NCI-H446 (cell line): Measurements from ENCODE around the gene MUC5B.
"Not testable (repeated sequence)": the region's sequence is repeated elsewhere in the genome, so short reads cannot be mapped to it uniquely, and the experiment has no call there.

Experiments
- DNase-seq, 2 experiments: peaks; one replicate each; lab custom pipeline; 2025; lab: John Stamatoyannopoulos, UW

The MUC5B gene

DNA sequence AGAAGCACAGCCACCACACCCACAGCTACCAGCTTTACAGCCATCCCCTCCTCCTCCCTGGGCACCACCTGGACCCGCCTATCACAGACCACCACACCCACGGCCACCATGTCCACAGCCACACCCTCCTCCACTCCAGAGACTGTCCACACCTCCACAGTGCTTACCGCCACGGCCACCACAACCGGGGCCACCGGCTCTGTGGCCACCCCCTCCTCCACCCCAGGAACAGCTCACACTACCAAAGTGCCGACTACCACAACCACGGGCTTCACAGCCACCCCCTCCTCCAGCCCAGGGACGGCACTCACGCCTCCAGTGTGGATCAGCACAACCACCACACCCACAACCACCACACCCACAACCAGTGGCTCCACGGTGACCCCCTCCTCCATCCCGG is 27.5 kb downstream of the MUC5B start:
- DNase-seq: not testable (repeated sequence)

DNA sequence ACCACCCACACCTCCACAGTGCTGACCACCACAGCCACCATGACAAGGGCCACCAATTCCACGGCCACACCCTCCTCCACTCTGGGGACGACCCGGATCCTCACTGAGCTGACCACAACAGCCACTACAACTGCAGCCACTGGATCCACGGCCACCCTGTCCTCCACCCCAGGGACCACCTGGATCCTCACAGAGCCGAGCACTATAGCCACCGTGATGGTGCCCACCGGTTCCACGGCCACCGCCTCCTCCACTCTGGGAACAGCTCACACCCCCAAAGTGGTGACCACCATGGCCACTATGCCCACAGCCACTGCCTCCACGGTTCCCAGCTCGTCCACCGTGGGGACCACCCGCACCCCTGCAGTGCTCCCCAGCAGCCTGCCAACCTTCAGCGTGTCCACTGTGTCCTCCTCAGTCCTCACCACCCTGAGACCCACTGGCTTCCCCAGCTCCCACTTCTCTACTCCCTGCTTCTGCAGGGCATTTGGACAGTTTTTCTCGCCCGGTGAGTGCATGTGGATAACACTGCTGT is 28.4 kb downstream of the MUC5B start:
- DNase-seq: no peak

DNA sequence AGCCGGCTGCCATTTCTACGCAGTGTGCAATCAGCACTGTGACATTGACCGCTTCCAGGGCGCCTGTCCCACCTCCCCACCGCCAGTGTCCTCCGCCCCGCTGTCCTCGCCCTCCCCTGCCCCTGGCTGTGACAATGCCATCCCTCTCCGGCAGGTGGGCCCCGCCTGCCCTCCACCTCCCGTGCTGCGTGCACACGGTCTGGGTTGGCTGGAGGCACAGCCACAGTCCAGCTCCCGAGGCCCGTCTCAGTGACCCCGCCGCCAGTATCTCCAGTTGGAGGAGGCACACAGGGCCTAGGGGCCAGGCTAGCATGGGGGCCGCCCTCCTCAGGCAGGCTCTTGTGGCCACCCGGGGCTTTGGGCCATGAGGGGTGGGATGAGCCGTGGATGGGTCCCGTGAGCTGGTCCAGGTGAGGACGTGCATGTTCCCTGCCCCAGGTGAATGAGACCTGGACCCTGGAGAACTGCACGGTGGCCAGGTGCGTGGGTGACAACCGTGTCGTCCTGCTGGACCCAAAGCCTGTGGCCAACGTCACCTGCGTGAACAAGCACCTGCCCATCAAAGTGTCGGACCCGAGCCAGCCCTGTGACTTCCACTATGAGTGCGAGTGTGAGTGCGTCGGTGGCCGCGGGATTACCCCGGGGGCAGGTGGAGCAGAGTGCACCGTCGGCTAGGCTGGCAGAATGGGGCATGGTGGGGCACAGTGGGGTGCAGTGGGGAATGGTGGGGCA is 29.7 kb downstream of the MUC5B start:
- DNase-seq: no peak

DNA sequence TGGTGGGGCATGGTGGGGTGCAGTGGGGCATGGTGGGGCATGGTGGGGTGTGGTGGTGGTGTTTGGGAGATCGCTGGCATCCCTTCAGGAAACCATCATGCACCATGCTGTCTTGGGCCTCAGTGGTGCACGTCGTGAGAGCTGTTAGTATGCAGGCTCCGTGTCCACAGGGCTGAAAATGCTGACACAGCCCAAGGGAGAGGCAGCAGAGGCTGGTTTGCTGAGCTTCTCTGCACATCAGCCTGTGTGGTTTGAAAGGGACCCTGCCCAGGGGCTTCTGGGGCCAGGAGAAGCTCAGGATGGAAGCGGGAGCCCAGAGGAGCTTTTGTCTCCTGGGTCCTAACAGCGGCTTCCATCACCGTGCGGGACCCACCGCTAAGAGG is 30.2 kb downstream of the MUC5B start:
- DNase-seq: no peak

DNA sequence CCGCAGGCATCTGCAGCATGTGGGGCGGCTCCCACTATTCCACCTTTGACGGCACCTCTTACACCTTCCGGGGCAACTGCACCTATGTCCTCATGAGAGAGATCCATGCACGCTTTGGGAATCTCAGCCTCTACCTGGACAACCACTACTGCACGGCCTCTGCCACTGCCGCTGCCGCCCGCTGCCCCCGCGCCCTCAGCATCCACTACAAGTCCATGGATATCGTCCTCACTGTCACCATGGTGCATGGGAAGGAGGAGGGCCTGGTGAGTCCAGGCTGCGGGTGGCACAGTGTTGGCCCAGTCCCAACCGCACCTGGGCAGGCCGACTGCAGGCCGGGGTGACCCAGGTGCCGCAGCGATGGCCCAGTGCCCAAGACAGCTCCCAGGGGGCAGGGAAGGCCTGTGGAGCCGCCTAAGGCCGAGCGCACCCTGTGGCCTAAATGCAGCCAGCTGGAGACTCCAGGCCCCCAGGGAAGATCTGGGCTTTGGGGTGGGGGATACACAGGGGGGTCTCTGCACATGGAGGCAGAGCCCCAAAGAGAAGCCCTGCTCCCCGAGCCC is 31.3 kb downstream of the MUC5B start:
- DNase-seq: no peak

DNA sequence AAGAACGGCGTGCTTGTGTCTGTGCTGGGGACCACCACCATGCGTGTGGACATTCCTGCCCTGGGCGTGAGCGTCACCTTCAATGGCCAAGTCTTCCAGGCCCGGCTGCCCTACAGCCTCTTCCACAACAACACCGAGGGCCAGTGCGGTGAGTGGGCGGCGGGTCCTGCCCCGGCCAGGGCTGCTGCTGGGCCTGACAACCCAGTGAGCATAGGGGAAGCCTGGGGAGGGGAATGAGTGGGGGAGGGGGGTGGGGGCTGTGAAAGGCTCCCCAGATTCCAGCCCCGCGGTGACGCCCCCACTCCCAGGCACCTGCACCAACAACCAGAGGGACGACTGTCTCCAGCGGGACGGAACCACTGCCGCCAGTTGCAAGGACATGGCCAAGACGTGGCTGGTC is 31.9 kb downstream of the MUC5B start:
- no peak for DNase-seq

DNA sequence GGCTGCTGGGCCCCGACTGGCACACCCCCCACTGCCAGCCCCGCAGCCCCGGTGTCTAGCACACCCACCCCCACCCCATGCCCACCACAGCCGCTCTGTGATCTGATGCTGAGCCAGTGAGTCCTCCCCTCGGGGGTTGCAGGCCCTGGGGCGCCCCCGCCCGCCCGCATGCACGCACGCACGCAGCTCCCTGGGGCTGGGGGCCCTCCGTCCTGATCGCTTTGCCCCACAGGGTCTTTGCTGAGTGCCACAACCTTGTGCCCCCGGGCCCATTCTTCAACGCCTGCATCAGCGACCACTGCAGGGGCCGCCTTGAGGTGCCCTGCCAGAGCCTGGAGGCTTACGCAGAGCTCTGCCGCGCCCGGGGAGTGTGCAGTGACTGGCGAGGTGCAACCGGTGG is 32.3 kb downstream of the MUC5B start:
- no peak for DNase-seq

DNA sequence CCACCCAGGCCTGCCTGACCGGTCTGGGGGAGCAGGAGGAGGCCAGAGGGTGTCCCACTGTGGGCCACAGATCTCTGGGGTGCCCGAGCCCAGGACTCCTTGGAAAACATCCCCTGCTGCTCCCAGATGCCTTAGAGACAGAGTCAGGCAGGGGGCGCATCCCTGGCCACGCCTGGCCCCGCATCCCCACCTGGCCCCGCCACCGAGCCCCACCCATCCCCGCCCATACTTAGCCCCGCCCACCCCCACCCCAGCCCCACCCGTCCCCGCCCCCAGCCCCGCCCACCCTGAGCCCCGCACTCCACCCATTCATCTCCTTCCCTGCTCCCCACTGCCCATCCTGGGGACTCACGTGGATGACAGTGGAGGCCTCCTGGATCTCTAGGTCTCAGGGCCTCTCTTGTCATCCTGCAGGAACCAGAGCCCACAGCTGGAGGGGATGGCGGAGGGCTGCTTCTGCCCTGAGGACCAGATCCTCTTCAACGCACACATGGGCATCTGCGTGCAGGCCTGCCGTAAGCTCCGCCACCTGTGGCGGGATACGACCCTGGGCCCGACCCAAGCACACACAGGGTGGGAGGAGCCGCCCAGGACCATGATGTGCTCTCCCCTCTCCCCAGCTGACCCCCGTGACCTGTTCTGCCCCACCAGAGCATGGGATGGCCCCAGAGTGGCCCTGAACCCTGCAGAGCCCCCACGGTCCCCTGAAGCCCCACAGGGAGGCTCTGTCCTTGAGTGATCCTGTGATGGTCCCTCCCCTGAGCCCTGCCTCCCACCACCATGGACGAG is 33.6 kb downstream of the MUC5B start:
- no peak for DNase-seq

DNA sequence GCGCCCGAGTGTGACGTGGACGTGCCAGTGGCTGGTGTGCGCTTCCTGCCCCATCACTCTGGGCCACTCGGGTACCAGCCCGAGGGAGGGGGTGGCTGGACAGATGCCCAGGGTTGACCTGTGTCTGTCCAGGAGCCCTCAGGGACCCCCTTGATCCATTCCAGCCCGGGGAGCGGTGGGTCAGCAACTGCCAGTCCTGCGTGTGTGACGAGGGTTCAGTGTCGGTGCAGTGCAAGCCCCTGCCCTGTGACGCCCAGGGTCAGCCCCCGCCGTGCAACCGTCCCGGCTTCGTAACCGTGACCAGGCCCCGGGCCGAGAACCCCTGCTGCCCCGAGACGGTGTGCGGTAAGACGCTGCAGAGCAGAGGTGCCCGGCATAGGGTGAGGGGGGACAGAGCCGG is 34.5 kb downstream of the MUC5B start:
- no peak for DNase-seq

DNA sequence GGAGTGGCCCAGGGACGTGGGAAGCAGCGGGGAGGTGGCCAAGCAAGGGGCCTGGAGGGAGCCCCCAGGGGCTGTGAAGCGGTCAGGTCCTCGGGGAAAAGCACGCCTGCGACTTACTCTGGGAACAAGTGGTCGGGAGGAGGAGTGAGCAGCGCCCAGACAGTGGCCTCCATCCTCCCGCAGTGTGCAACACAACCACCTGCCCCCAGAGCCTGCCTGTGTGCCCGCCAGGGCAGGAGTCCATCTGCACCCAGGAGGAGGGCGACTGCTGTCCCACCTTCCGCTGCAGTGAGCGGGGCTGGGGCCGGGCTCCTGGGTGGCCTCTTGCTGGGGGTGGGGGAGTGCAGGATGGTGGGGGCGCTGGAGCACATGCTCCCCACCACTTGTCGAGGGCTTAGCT is 35.0 kb downstream of the MUC5B start:
- DNase-seq: no peak

DNA sequence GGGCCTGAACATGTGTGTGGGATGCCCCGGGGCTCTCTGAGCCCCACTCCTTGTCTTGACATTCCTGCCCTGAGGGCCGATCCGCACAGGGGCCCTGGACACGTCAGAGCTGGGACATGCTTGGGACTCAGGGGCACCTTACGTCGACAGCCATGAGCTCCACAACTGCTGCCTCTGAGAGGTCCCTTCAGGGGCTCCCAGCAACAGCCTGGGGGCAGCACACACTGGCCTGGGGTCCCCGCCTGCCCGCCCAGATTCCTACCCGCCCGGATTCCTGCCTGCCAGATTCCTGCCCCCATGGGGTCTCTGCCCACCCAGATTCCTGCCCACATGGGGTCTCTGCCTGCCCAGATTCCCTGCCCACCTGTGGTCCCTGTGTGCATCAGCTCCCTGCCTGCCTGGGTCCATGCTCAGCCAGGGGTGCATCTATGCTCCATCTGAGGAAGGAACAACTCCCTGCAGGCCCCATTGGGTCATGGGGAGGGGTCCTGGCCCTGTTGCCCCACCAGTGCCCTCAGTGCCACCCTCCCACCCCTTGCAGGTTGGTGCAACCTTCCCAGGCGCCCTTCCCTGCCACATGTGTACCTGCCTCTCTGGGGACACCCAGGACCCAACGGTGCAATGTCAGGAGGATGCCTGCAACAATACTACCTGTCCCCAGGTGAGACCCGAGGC is 35.7 kb downstream of the MUC5B start:
- DNase-seq: no peak

DNA sequence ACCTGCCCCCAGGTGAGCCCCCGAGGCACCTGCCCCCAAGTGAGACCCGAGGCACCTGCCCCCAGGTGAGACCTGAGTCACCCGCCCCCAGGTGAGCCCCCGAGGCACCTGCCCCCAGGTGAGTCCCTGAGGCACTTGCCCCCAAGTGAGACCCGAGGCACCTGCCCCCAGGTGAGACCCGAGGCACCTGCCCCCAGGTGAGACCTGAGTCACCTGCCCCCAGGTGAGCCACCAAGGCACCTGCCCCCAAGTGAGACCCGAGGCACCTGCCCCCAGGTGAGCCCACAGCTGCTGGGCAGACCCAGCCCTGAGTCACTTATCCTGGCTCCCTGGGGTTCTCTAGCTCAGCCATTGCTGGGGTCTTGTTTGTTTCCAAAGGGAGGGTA is 36.2 kb downstream of the MUC5B start:
- no peak for DNase-seq

DNA sequence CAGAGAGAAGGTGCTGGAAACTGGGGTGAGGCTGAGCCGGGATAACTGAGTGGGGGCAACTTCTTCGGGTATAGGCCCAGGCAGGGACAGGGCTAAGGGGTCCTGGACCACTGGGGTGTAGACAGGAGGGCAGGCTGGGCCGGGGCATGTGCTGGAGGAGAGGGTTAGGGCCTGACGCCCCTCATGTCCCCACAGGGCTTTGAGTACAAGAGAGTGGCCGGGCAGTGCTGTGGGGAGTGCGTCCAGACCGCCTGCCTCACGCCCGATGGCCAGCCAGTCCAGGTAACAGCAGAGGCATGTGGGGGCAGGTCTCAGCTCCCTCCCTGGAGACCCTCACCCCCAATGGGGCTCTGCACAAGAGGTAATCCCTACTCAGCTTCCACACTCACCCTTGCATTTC is 36.7 kb downstream of the MUC5B start:
- DNase-seq: no peak

DNA sequence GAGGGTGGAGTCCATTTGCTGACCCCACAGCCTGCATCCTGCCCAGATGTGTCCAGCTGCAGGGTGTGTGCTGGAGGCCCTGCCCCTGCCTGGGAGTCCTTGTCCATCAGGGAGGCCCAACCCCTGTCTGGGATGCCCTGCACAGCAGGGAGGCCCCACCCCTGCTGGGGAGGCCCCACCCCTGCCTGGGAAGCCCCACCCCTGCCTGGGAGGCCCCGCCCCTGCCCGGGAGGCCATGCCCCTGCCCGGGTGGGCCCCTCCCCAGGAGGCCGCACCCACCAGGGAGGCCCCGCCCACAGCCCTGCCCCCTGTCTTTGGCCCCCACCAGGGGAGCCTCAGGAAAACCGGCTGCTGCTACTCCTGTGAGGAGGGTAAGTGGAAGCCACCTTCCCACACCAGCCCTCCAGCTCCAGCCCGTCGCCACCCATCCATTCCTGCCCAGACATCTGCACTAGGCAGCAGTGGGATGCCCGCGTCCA is 37.2 kb downstream of the MUC5B start:
- DNase-seq: no peak

DNA sequence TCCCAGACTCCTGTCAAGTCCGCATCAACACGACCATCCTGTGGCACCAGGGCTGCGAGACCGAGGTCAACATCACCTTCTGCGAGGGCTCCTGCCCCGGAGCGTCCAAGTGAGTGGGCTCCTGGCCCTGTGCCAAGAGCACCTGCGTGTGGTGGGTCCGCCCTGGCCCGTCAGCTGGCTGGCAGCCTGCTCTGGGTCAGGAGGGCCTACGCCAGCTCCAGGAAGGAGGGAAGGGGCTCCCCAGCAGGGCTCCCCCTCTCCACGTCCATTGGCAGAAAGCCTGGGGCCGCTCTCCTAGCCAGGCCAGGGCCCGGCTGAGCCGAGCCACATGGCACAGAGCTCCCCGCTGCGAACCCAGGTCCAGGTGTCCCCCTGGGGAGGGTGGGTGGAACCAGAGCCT is 37.8 kb downstream of the MUC5B start:
- DNase-seq: no peak

DNA sequence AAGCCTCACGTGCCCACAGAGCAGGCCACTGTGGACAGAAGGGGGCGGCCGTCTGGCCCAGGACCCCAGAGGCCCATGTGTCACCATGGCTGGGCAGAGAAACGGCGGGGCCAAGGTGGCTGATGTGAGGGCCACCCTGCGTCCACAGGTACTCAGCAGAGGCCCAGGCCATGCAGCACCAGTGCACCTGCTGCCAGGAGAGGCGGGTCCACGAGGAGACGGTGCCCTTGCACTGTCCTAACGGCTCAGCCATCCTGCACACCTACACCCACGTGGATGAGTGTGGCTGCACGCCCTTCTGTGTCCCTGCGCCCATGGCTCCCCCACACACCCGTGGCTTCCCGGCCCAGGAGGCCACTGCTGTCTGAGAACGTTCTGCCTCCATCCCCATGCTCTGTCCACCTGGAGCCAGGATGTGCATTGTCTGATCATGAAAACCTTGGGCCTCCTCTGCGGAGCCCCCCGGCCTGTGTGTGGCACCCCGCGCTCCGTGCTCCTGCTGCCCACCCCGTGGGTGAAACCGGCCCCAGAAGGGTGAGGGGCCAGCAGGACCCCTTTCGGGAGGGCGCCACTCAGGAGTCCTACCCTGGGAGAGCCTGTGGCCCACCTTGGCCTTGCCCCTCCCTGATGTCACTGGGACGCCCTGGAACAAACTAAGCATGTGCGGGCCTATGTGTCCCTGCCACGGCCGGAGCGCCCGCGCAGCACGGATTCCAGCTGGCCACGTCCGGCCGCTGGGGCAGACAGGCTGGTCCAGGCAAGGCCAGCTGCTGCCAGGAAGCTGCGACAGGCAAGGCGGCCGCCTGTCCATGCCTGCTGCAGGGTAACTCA is 38.6 kb downstream of the MUC5B start:
- DNase-seq: no peak

DNA sequence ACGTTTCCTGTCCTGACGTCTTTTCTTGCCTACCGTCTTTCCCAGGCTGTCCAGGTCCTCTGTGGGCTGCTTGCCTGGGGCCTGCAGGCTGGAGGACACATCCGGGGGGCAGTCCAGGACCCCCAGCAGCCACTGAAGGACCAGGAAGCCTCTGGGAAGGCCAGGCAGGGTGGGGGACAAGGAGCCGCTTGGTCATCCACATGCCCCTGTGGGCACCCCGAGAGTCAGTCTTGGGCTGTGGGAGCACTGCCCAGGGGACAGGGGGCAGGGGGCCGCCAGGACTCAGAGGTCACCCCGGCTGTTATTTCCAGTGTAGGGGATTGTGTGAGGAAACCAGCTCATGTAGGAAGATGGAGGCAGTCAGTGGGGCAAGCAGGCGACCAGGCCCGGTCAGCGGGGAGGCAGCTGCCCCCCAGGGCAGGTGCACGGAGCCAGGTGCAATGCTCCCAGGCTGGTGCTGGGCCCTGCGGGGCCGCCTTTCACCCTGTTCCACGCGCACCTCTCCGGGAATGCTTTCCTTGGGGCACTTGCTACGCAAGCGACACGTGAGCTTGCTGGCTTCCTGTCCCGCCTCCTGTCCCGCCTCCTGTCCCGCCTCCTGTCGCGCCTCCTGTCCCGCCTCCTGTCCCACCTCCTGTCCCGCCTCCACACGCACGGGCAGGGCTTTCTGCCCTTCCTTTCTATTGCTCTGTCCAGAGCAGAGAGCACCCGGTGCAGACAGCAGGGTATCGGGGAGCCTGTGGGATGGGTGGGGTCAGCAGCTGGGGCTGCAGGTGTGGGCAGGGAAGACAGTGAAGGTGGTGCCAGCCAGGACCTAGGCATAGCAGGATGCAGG is 39.5 kb downstream of the MUC5B start:
- DNase-seq: peak; percentile 64 to 89

DNA sequence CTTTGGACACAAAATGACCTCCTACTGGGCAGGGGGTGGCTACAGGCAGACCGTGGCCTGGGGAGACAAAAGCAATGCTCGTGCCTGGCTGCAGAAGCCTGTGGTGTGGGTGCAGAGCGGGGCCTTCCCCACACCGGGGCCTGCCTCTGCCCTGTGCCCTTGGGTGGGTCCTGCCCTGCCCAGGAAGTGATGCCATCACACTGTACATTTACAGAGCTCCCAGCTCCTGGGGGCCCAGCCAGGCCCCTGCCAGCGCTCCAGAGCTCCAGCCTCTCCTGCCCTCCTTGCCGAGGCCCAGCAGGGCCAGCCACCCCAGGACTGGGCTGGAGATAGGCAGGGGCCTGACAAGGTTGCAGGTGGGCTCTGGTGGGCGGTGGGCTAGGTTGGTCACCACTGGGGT is 40.1 kb downstream of the MUC5B start:
- no peak for DNase-seq

DNA sequence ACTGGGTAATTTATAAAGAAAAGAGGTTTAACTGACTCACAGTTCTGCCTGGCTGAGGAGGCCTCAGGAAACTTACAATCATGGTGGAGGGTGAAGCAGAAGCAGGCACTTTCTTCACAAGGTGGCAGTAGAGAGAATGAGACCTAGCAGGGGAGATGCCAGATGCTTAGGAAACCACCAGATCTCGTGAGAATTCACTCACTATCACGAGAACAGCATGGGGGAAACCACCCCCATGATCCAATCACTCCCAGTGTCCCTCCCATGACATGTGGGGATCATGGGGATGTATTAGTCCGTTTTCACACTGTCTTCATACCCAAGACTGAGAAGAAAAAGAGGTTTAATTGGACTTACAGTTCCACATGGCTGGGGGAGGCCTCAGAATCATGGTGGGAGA is 41.6 kb downstream of the MUC5B start:
- DNase-seq: peak; percentile 39 to 65

DNA sequence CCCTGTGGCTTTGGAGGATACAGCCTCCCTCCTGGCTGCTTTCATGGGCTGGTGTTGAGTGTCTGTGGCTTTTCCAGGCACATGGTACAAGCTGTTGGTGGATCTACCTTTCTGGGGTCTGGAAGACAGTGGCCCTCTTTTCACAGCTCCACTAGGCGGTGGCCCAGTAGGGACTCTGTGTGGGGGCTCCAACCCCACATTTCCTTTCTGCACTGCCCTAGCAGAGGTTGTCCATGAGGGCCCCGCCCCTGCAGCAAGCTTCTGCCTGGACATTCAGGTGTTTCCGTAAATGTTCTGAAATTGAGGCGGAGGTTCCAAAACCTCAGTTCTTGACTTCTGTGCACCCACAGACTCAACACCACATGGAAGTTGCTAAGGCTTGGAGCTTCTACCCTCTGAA is 42.6 kb downstream of the MUC5B start:
- DNase-seq: not testable (repeated sequence)

DNA sequence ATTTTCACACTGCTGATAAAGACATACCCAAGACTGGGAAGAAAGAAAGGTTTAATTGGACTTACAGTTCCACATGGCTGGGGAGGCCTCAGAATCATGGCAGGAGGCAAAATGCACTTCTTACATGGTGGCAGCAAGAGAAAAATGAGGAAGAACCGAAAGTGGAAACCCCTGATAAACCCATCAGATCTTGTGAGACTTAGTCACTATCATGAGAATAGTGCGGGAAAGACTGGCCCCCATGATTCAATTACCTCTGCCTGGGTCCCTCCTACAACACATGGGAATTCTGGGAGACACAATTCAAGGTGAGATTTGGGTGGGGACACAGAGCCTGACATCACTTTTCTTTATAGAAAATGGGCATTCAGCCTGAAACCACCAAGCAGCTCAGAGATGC is 44.1 kb downstream of the MUC5B start:
- not testable (repeated sequence) for DNase-seq
